ENCODE measurements around the gene KIAA0040.

Gene KIAA0040

GRCh38 chr1:175169286-175170018, 23.1 kb downstream of the KIAA0040 start:
- Mint-ChIP-seq H3K27me3 (no peaks in the 10 kb centered on the region), H3K27ac (no peak overlapping the region), H3K9me3 (no peaks in the 10 kb centered on the region), H3K4me3 (no peak overlapping the region), H3K4me1 (ENCODE audit: low read depth) (peaks cover 40% of the 10 kb centered on the region), H3K36me3 (ENCODE audit: low read depth) (peaks cover 61% of the 10 kb centered on the region)

- H3K4me3 Mint-ChIP-seq, result no peak overlapping the region
- no peaks in the 10 kb centered on the region for H3K9me3 Mint-ChIP-seq
- peaks cover 35% of the 10 kb centered on the region for H3K4me1 Mint-ChIP-seq (ENCODE audit: low read depth)
- H3K36me3 Mint-ChIP-seq (ENCODE audit: low read depth), result peaks cover 68% of the 10 kb centered on the region
- no peaks in the 10 kb centered on the region for H3K27me3 Mint-ChIP-seq
- no peak overlapping the region for H3K27ac Mint-ChIP-seq
These were observed 23.8 kb downstream of the KIAA0040 start for GRCh38 chr1:175168782-175169181.

GRCh38 chr1:175167861-175168260, 24.7 kb downstream of the KIAA0040 start:
- H3K27ac Mint-ChIP-seq, result no peak overlapping the region
- H3K4me1 Mint-ChIP-seq (ENCODE audit: low read depth), result peaks cover 35% of the 10 kb centered on the region
- peaks cover 69% of the 10 kb centered on the region for H3K36me3 Mint-ChIP-seq (ENCODE audit: low read depth)
- H3K27me3 Mint-ChIP-seq, result no peaks in the 10 kb centered on the region
- no peak overlapping the region for H3K4me3 Mint-ChIP-seq
- no peaks in the 10 kb centered on the region for H3K9me3 Mint-ChIP-seq

GRCh38 chr1:175166746-175167145, 25.8 kb downstream of the KIAA0040 start:
- Mint-ChIP-seq H3K4me3 (no peak overlapping the region), H3K27ac (no peak overlapping the region), H3K27me3 (no peaks in the 10 kb centered on the region), H3K4me1 (ENCODE audit: low read depth) (peaks cover 31% of the 10 kb centered on the region), H3K9me3 (no peaks in the 10 kb centered on the region), H3K36me3 (ENCODE audit: low read depth) (peaks cover 60% of the 10 kb centered on the region)

- peaks cover 65% of the 10 kb centered on the region for H3K36me3 Mint-ChIP-seq (ENCODE audit: low read depth)
These were observed 27.8 kb downstream of the KIAA0040 start for GRCh38 chr1:175164751-175165150.

GRCh38 chr1:175163702-175164101, 28.9 kb downstream of the KIAA0040 start:
- H3K27ac Mint-ChIP-seq, result peak overlapping the region; percentile 56

More at GRCh38 chr1:175164751-175165150, 27.8 kb downstream of the KIAA0040 start:
- H3K4me1 Mint-ChIP-seq (ENCODE audit: low read depth), result peaks cover 17% of the 10 kb centered on the region
- H3K4me3 Mint-ChIP-seq, result no peak overlapping the region
- no peak overlapping the region for H3K27ac Mint-ChIP-seq
- H3K27me3 Mint-ChIP-seq, result no peaks in the 10 kb centered on the region
- no peaks in the 10 kb centered on the region for H3K9me3 Mint-ChIP-seq

GRCh38 chr1:175162955-175163354, 29.6 kb downstream of the KIAA0040 start:
- peaks cover 64% of the 10 kb centered on the region for H3K36me3 Mint-ChIP-seq (ENCODE audit: low read depth)

More at GRCh38 chr1:175163702-175164101, 28.9 kb downstream of the KIAA0040 start:
- Mint-ChIP-seq H3K4me1 (ENCODE audit: low read depth) (peaks cover 8% of the 10 kb centered on the region), H3K36me3 (ENCODE audit: low read depth) (peaks cover 69% of the 10 kb centered on the region), H3K9me3 (no peaks in the 10 kb centered on the region), H3K27me3 (no peaks in the 10 kb centered on the region), H3K4me3 (no peak overlapping the region)

GRCh38 chr1:175158170-175158591, 34.4 kb downstream of the KIAA0040 start:
- Mint-ChIP-seq H3K9me3 (no peaks in the 10 kb centered on the region), H3K36me3 (ENCODE audit: low read depth) (peaks cover 28% of the 10 kb centered on the region), H3K27ac (no peak overlapping the region), H3K4me3 (no peak overlapping the region), H3K4me1 (ENCODE audit: low read depth) (peaks cover 24% of the 10 kb centered on the region), H3K27me3 (peaks cover 7% of the 10 kb centered on the region)

More at GRCh38 chr1:175162955-175163354, 29.6 kb downstream of the KIAA0040 start:
- no peaks in the 10 kb centered on the region for H3K9me3 Mint-ChIP-seq
- H3K4me1 Mint-ChIP-seq (ENCODE audit: low read depth), result peaks cover 6% of the 10 kb centered on the region
- H3K4me3 Mint-ChIP-seq, result no peak overlapping the region
- no peak overlapping the region for H3K27ac Mint-ChIP-seq
- no peaks in the 10 kb centered on the region for H3K27me3 Mint-ChIP-seq

GRCh38 chr1:175157200-175157599, 35.4 kb downstream of the KIAA0040 start:
- H3K9me3 Mint-ChIP-seq, result no peaks in the 10 kb centered on the region
- no peak overlapping the region for H3K4me3 Mint-ChIP-seq
- H3K27me3 Mint-ChIP-seq, result peaks cover 13% of the 10 kb centered on the region
- H3K36me3 Mint-ChIP-seq (ENCODE audit: low read depth), result peaks cover 24% of the 10 kb centered on the region
- H3K4me1 Mint-ChIP-seq (ENCODE audit: low read depth), result peaks cover 24% of the 10 kb centered on the region
- H3K27ac Mint-ChIP-seq, result no peak overlapping the region

- H3K9me3 Mint-ChIP-seq, result no peaks in the 10 kb centered on the region
- H3K27ac Mint-ChIP-seq, result no peak overlapping the region
- H3K27me3 Mint-ChIP-seq, result peaks cover 25% of the 10 kb centered on the region
- H3K4me3 Mint-ChIP-seq, result no peak overlapping the region
- H3K36me3 Mint-ChIP-seq (ENCODE audit: low read depth), result peaks cover 16% of the 10 kb centered on the region
- peaks cover 24% of the 10 kb centered on the region for H3K4me1 Mint-ChIP-seq (ENCODE audit: low read depth)
These were observed 36.6 kb downstream of the KIAA0040 start for GRCh38 chr1:175155936-175156335.

- H3K4me1 Mint-ChIP-seq (ENCODE audit: low read depth), result peaks cover 24% of the 10 kb centered on the region
These were observed 37.1 kb downstream of the KIAA0040 start for GRCh38 chr1:175155473-175155856.

GRCh38 chr1:175154629-175155472, 37.7 kb downstream of the KIAA0040 start:
- Mint-ChIP-seq H3K4me1 (ENCODE audit: low read depth) (peaks cover 24% of the 10 kb centered on the region), H3K27me3 (peaks cover 30% of the 10 kb centered on the region), H3K27ac (no peak overlapping the region), H3K4me3 (no peak overlapping the region), H3K36me3 (ENCODE audit: low read depth) (peaks cover 5% of the 10 kb centered on the region), H3K9me3 (no peaks in the 10 kb centered on the region)

More at GRCh38 chr1:175155473-175155856, 37.1 kb downstream of the KIAA0040 start:
- no peak overlapping the region for H3K27ac Mint-ChIP-seq
- H3K4me3 Mint-ChIP-seq, result no peak overlapping the region
- peaks cover 29% of the 10 kb centered on the region for H3K27me3 Mint-ChIP-seq
- no peaks in the 10 kb centered on the region for H3K9me3 Mint-ChIP-seq
- H3K36me3 Mint-ChIP-seq (ENCODE audit: low read depth), result peaks cover 11% of the 10 kb centered on the region

- Mint-ChIP-seq H3K4me1 (ENCODE audit: low read depth) (peaks cover 14% of the 10 kb centered on the region), H3K4me3 (no peak overlapping the region), H3K27ac (no peak overlapping the region)
These were observed 40.4 kb downstream of the KIAA0040 start for GRCh38 chr1:175152006-175152652.

GRCh38 chr1:175150596-175151319, 41.8 kb downstream of the KIAA0040 start:
- no peaks in the 10 kb centered on the region for H3K36me3 Mint-ChIP-seq (ENCODE audit: low read depth)
- peaks cover 12% of the 10 kb centered on the region for H3K4me1 Mint-ChIP-seq (ENCODE audit: low read depth)
- peaks cover 38% of the 10 kb centered on the region for H3K27me3 Mint-ChIP-seq

More at GRCh38 chr1:175152006-175152652, 40.4 kb downstream of the KIAA0040 start:
- H3K9me3 Mint-ChIP-seq, result no peaks in the 10 kb centered on the region
- no peaks in the 10 kb centered on the region for H3K36me3 Mint-ChIP-seq (ENCODE audit: low read depth)
- H3K27me3 Mint-ChIP-seq, result peaks cover 36% of the 10 kb centered on the region

More at GRCh38 chr1:175150596-175151319, 41.8 kb downstream of the KIAA0040 start:
- no peak overlapping the region for H3K27ac Mint-ChIP-seq
- no peaks in the 10 kb centered on the region for H3K9me3 Mint-ChIP-seq
- no peak overlapping the region for H3K4me3 Mint-ChIP-seq

Measured in stimulated activated naive CD8-positive, alpha-beta T cell treated with anti-CD3 and anti-CD28 coated beads, Interleukin-15, Interleukin-2, amounts not matched to agents 100 ng/mL and 50 ng/mL, for 24 hours (primary cell).